Heart left ventricle (tissue), 16 donors: ENCODE measurements around the gene LSM2. TPM values are rescaled to one million over a fixed set of nuclear protein-coding genes. Genes with fewer than 3 reads are reported as not detected.

ENCODE experiments used
- ATAC-seq, 4 donors: fragments of 200-7000 bp; cut with Tn5 transposase; one replicate each; pipeline ENCODE4 v1.9.1; 2020 to 2022; ENCODE audit warnings: moderate library complexity in 4 of 4, mild to moderate bottlenecking in 3 of 4, moderate number of reproducible peaks in 1 of 4
- DNase-seq, 5 donors: peaks; one replicate each; pipeline ENCODE4 v3.0.0-alpha.2; 2020
- H3K27ac ChIP-seq, 12 donors: fragments of 200-600 bp; sonication (generic) in 4 of 12; one replicate each; pipeline versions ENCODE4 v1.5.0 to v1.8.0; 2016 to 2022; ENCODE audit warnings: mild to moderate bottlenecking in 2 of 12
- H3K27me3 ChIP-seq, 9 donors: fragments of 200-600 bp; sonication (generic) in 2 of 9; one replicate each; pipeline versions ENCODE4 v1.5.1 to v1.8.0; 2016 to 2022; ENCODE audit warnings: mild to moderate bottlenecking in 3 of 9
- H3K36me3 ChIP-seq, 9 donors: fragments of 200-600 bp; sonication (generic) in 2 of 9; one replicate each; pipeline versions ENCODE4 v1.5.0 to v1.8.0; 2018 to 2022; ENCODE audit warnings: mild to moderate bottlenecking in 2 of 9
- H3K4me1 ChIP-seq, 12 donors: fragments of 200-600 bp; sonication (generic) in 4 of 12; one replicate each; pipeline versions ENCODE4 v1.5.0 to v1.8.0; 2016 to 2022; ENCODE audit warnings: mild to moderate bottlenecking in 3 of 12
- H3K4me3 ChIP-seq, 12 donors: fragments of 200-600 bp; sonication (generic) in 4 of 12; one replicate each; pipeline versions ENCODE4 v1.5.0 to v1.8.0; 2017 to 2022; ENCODE audit warnings: mild to moderate bottlenecking in 9 of 12, moderate library complexity in 4 of 12
- H3K9me3 ChIP-seq, 12 donors: fragments of 200-600 bp; sonication (generic) in 4 of 12; one replicate each; pipeline versions ENCODE4 v1.5.0 to v1.8.0; 2016 to 2022; ENCODE audit warnings: mild to moderate bottlenecking in 1 of 12
- CTCF ChIP-seq, 12 donors: fragments of 200-600 bp; sonication (generic) in 4 of 12; IDR thresholded peaks; one replicate each; pipeline versions ENCODE4 v1.5.0 to v1.8.0; 2018 to 2022; ENCODE audit warnings: antibody characterized with exemption in 12 of 12, mild to moderate bottlenecking in 5 of 12
- POLR2A ChIP-seq, 2 donors: fragments of 450-650 bp; IDR thresholded peaks; one replicate each; pipeline ENCODE4 v1.6.1; 2017; ENCODE audit warnings: antibody characterized with exemption in 2 of 2, mild to moderate bottlenecking in 2 of 2, moderate library complexity in 2 of 2
- WGBS, 4 donors: extraction: QIAGEN DNeasy Blood & Tissue Kit in 2 of 4; methylation state at CpG; one replicate each; pipeline versions ENCODE4 v1.1.5 to v1.1.7; 2013 to 2018; 5-methylcytosine and 5-hydroxymethylcytosine counted together
- intact Hi-C, 10 donors: fragments of 100-400 bp; cut with DNase I; formaldehyde crosslinking; loops; one replicate each; pipeline versions ENCODE4 v1.11.1 to v1.14.2; 2022
- polyA plus RNA-seq, 2 donors: library from polyadenylated mRNA; stranded (reverse); fragments of 200-250 nt; gene quantifications; one replicate each; pipeline ENCODE4 v1.2.3, GENCODE V29; 2013
- total RNA-seq, 9 donors: library from RNA; depleted of rRNA in 2 of 9; stranded (reverse); fragments of >200 nt in 2 of 9; fragmentation: NEBNext Ultra II Directional in 3 of 9; extraction: Animal tissue kit (Norgen Biotek cat#: 25700) in 3 of 9; gene quantifications; one replicate each; pipeline versions ENCODE4 v1.1.0 to v1.2.4, GENCODE V29; 2016 to 2023
- donor health status: ischemic (EF 13 %, LVEDD 7.1; RV severe dilation, severe dysfunction).
- donor health status: healthy with polysubstance abuse.
- donor health status: DM: no; HTN: yes; CAD: no.
- donor health status: DM: no; HTN: no; CAD: no.
- donor health status: ischemic (EF 25% LVEDD 6.9; RV normal size, moderate dysfunction).
- donor health status: ischemic (EF 25% LVEDD 5.7; RV mildly dilated, moderate dysfunction).
- donor health status: healthy.
- donor health status: DM: yes; HTN: yes; CAD: no.
- donor health status: ischemic (EF 35%, LVEDD 5.7; RV mildly dilated, moderate dysfunction).
- donor health status: nonischemic (EF 11% LVEDD 7.7; RV severe dilation, severe dysfunction).
- donor health status: DM: yes; HTN: yes; CAD: no.
- donor health status: PGD.
- donor health status: ischemic (EF 29% LVEDD 5.4; RV normal size, mild dysfunction).
- donor health status: nonischemic (EF 23%, LVEDD 6.1; RV moderate dilation, normal function).

The LSM2 gene
- total and polyA plus RNA-seq, 11 donors: 22.9 to 64.7 (median 26.6) TPM

GRCh38 chr6:31758281-31758680 is 48.5 kb downstream of the LSM2 start:
- Histone ChIP-seq H3K27me3 (no peaks in the 10 kb centered on the region), H3K4me3 (no peak overlapping the region), H3K36me3 (peaks cover 0 to 29% (median 0%) of the 10 kb centered on the region in 9 donors), H3K4me1 (peaks cover 0 to 6% (median 0%) of the 10 kb centered on the region in 12 donors), H3K27ac (no peak overlapping the region), H3K9me3 (no peaks in the 10 kb centered on the region)
- ATAC-seq (no peak), DNase-seq (no peak)
- no peak for TF ChIP-seq POLR2A (IDR thresholded peaks at IDR 0.05)
- TF ChIP-seq CTCF (IDR thresholded peaks at IDR 0.05): no peak
- intact Hi-C loops: no loop called here
- WGBS, 4 donors: 92 to 98% (median 96%) methylated on average over 2 of the region's 2 CpGs

- WGBS, 4 donors: 71 to 76% (median 74%) methylated on average over 8 of the region's 8 CpGs
- Histone ChIP-seq H3K9me3 (no peaks in the 10 kb centered on the region), H3K27ac (no peak overlapping the region), H3K27me3 (no peaks in the 10 kb centered on the region), H3K4me3 (no peak overlapping the region), H3K36me3 (peaks cover 0 to 3% (median 0%) of the 10 kb centered on the region in 9 donors), H3K4me1 (no peaks in the 10 kb centered on the region)
- ATAC-seq: no peak
- intact Hi-C loops: no loop called here
- no peak for TF ChIP-seq CTCF (IDR thresholded peaks at IDR 0.05)
- TF ChIP-seq POLR2A (IDR thresholded peaks at IDR 0.05): no peak
- DNase-seq: no peak
Measured at GRCh38 chr6:31752739-31753319, 53.9 kb downstream of the LSM2 start.

- Histone ChIP-seq H3K27me3 (no peaks in the 10 kb centered on the region), H3K27ac (no peak overlapping the region), H3K4me1 (no peaks in the 10 kb centered on the region), H3K4me3 (no peak overlapping the region), H3K9me3 (no peaks in the 10 kb centered on the region), H3K36me3 (peaks cover 0 to 16% (median 0%) of the 10 kb centered on the region in 9 donors)
- TF ChIP-seq CTCF (IDR thresholded peaks at IDR 0.05) (no peak), POLR2A (IDR thresholded peaks at IDR 0.05) (no peak)
- DNase-seq (no peak), ATAC-seq (peak in 1 of 4 donors; percentile 42)
- 84 to 91% (median 88%) methylated on average over 7 of the region's 7 CpGs for WGBS, 4 donors
- intact Hi-C loops: no loop called here
Measured at GRCh38 chr6:31750411-31751022, 56.2 kb downstream of the LSM2 start.

- Histone ChIP-seq H3K27me3 (no peaks in the 10 kb centered on the region), H3K9me3 (no peaks in the 10 kb centered on the region), H3K4me1 (no peaks in the 10 kb centered on the region), H3K4me3 (no peak overlapping the region), H3K27ac (no peak overlapping the region), H3K36me3 (peaks cover 0 to 16% (median 0%) of the 10 kb centered on the region in 9 donors)
- WGBS, 4 donors: 92 to 96% (median 93%) methylated on average over 7 to 8 of the region's 8 CpGs
- intact Hi-C loops: no loop called here
- ATAC-seq: no peak
- DNase-seq: no peak
- TF ChIP-seq CTCF (IDR thresholded peaks at IDR 0.05) (no peak), POLR2A (IDR thresholded peaks at IDR 0.05) (no peak)
Measured at GRCh38 chr6:31749301-31750036, 57.3 kb downstream of the LSM2 start.
